Activated CD8-positive, alpha-beta T cell treated with anti-CD3 and anti-CD28 coated beads for 36 hours (primary cell): ENCODE measurements around the gene NDFIP1. TPM values are rescaled to one million over a fixed set of nuclear protein-coding genes. Genes with fewer than 3 reads are reported as not detected.

Source experiments
- ATAC-seq: fragments of 200-7000 bp; cut with Tn5 transposase; one replicate; pipeline ENCODE4 v1.10.0; 2021; ENCODE audit warnings: mild to moderate bottlenecking, moderate library complexity
- CTCF ChIA-PET: fragments of 350-600 bp; sonication (Branson Sonifier 250); formaldehyde crosslinking; loops from one replicate; lab custom pipeline; 2021; ENCODE audit warnings: antibody characterized with exemption; lab: Charles Lee
- POLR2A ChIA-PET: fragments of 350-600 bp; sonication (Branson Sonifier 250); formaldehyde crosslinking; loops from one replicate; lab custom pipeline; 2021; ENCODE audit warnings: antibody characterized with exemption; lab: Charles Lee
- DNase-seq: peaks from one replicate; pipeline ENCODE4 v3.0.0-alpha.2; 2020
- H3K27ac Mint-ChIP-seq: one replicate; pipeline ENCODE4 v1.8.0; 2021; ENCODE audit warnings: mild to moderate bottlenecking, mixed read lengths
- H3K27me3 Mint-ChIP-seq: one replicate; pipeline ENCODE4 v1.8.0; 2021; ENCODE audit warnings: mixed read lengths
- H3K36me3 Mint-ChIP-seq: one replicate; pipeline ENCODE4 v1.8.0; 2021; ENCODE audit warnings: low read depth, mixed read lengths
- H3K4me1 Mint-ChIP-seq: one replicate; pipeline ENCODE4 v1.8.0; 2021; ENCODE audit warnings: low read depth, mixed read lengths
- H3K4me3 Mint-ChIP-seq: one replicate; pipeline ENCODE4 v1.8.0; 2021; ENCODE audit warnings: mild to moderate bottlenecking, moderate library complexity, mixed read lengths
- H3K9me3 Mint-ChIP-seq: one replicate; pipeline ENCODE4 v1.8.0; 2021; ENCODE audit warnings: mixed read lengths
- CTCF ChIP-seq: fragments of 200-600 bp; IDR thresholded peaks from one replicate; pipeline ENCODE4 v1.8.0; 2022; ENCODE audit warnings: antibody characterized with exemption, mild to moderate bottlenecking
- intact Hi-C: fragments of 100-400 bp; cut with micrococcal nuclease; formaldehyde crosslinking; loops from one replicate; pipeline ENCODE4 v1.10.0; 2022
- total RNA-seq, 2 experiments: library from RNA; stranded (reverse); gene quantifications; one replicate each; pipeline ENCODE4 v1.2.3, GENCODE V29; 2021

Gene NDFIP1
- total RNA-seq, 2 experiments from 2014 or later: 93.8 to 96.9 TPM

DNA sequence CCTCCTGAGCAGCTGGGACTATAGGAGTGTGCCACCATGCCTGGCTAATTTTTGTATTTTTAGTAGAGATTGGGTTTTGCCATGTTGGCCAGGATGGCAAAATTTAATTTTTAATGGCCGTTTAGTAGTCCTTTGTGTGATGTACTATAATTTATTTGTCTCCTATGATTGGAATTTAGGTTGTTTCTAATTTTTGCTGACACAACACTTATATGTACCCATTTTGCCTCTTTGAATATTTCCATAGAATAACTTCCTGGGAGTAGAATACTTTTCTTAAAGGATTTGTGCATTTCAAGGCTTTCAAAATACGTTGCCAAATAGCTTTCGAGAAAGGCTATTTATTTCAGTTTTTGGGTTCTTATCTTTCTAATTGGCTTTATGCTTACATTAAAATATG lies 22.8 kb downstream of the NDFIP1 start:
- Mint-ChIP-seq H3K4me1 (peaks cover 51% of the 10 kb centered on the region), H3K27me3 (no peaks in the 10 kb centered on the region), H3K36me3 (peaks cover 38% of the 10 kb centered on the region), H3K27ac (peak overlapping the region; percentile 40), H3K9me3 (no peaks in the 10 kb centered on the region), H3K4me3 (no peak overlapping the region)
- ATAC-seq (no peak), DNase-seq (no peak)
- CTCF ChIA-PET: interaction anchor here (1.2 to 5.1 kb wide), 6 partner anchors 9 to 162 kb away, joined by 3 to 44 read pairs (median 8); partner anchors contain the start of genes GNPDA1 and RNF14
- no peak for TF ChIP-seq CTCF
- intact Hi-C loops: no loop called here
- POLR2A ChIA-PET: interaction anchor here (0.7 to 1.2 kb wide), 3 partner anchors 8 to 24 kb away, joined by 3 read pairs; no protein-coding TSS in a partner anchor

- H3K36me3 Mint-ChIP-seq: peaks cover 39% of the 10 kb centered on the region
- no peaks in the 10 kb centered on the region for H3K27me3 Mint-ChIP-seq
- CTCF ChIA-PET: interaction anchor here (1.5 to 5.1 kb wide), 5 partner anchors 11 to 140 kb away, joined by 5 to 44 read pairs (median 10); partner anchors contain the start of gene GNPDA1
- intact Hi-C loops: no loop called here
- peaks cover 44% of the 10 kb centered on the region for H3K4me1 Mint-ChIP-seq
- TF ChIP-seq CTCF: no peak
- no peak for DNase-seq
- no peak overlapping the region for H3K4me3 Mint-ChIP-seq
- ATAC-seq: no peak
- no peaks in the 10 kb centered on the region for H3K9me3 Mint-ChIP-seq
- no peak overlapping the region for H3K27ac Mint-ChIP-seq
- POLR2A ChIA-PET: interaction anchor here (1.0 kb wide), 1 partner anchor 23 kb away, joined by 4 read pairs; no protein-coding TSS in a partner anchor
These were observed 24.3 kb downstream of the NDFIP1 start for GRCh38 chr5:142132916-142133315.

- Mint-ChIP-seq H3K27ac (no peak overlapping the region), H3K9me3 (no peaks in the 10 kb centered on the region), H3K4me3 (no peak overlapping the region), H3K4me1 (peaks cover 41% of the 10 kb centered on the region), H3K27me3 (no peaks in the 10 kb centered on the region), H3K36me3 (peaks cover 42% of the 10 kb centered on the region)
- no peak for TF ChIP-seq CTCF
- ChIA-PET CTCF (interaction anchor here (1.0 to 5.1 kb wide), 3 partner anchors 10 to 141 kb away, joined by 3 to 44 read pairs (median 5); no protein-coding TSS in a partner anchor), POLR2A (interaction anchor here (0.9 to 1.0 kb wide), 2 partner anchors 13 to 24 kb away, joined by 3 to 4 read pairs; no protein-coding TSS in a partner anchor)
- DNase-seq (no peak), ATAC-seq (no peak)
- intact Hi-C loops: no loop called here
These were observed 25.0 kb downstream of the NDFIP1 start for GRCh38 chr5:142133330-142134206.

DNA sequence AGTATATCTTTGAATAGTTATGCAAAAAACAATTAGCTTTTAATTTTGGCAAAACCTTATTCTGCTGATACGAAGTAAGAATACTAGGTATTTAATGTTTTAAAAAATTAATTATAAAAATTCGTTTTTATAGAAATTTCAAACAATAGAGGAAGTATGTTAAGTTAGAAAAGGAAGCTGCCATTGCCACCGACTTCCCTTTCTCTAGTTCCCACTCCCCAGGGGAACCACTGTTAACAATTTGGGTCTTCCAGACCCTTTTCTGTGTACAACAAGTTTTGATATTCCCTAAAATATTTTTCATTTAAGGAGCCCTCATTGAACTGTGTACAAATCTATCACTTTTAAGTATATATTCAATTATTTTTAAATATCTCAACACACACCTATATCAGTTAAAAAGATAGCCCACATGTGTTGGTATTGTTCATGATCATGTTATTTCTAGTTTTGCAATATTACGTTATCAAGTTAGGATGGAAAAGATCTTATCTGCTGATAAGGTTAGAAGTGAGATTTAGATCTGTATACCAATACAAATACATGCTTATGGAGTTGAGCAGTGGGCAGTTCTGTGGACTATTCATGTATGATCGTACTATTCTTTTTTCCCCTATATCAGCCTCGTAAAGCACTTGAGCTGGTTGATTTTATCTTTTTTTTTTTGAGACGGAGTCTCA lies 25.9 kb downstream of the NDFIP1 start:
- Mint-ChIP-seq H3K27me3 (no peaks in the 10 kb centered on the region), H3K9me3 (no peaks in the 10 kb centered on the region), H3K4me1 (peaks cover 32% of the 10 kb centered on the region), H3K27ac (no peak overlapping the region), H3K4me3 (no peak overlapping the region), H3K36me3 (peaks cover 42% of the 10 kb centered on the region)
- no peak for TF ChIP-seq CTCF
- ATAC-seq: no peak
- no peak for DNase-seq
- ChIA-PET CTCF (interaction anchor here (1.0 to 5.1 kb wide), 3 partner anchors 9 to 142 kb away, joined by 3 to 44 read pairs (median 5); no protein-coding TSS in a partner anchor), POLR2A (interaction anchor here (0.7 to 0.9 kb wide), 2 partner anchors 14 to 25 kb away, joined by 3 read pairs; no protein-coding TSS in a partner anchor)
- intact Hi-C loops: no loop called here
